ENCODE data around the gene NDUFB10. TPM values are rescaled to one million over a fixed set of nuclear protein-coding genes. Genes with fewer than 3 reads are reported as not detected.
A peak's percentile ranks its signal among the peaks of the same experiment; 100 is the strongest.

The NDUFB10 gene
- total and polyA plus RNA-seq, 10 of the 15 experiments (the other 5 are each of a cell fraction or from before 2014, with no cell fraction given) = 52.2 to 319 (median 130) TPM

- TF ChIP-seq MEF2A (IDR thresholded peaks at IDR 0.05; ENCODE audit: insufficient read depth, low read depth, low read length) = no peak
- TF ChIP-seq NR2C2 (IDR thresholded peaks at IDR 0.05; ENCODE audit: borderline replicate concordance, control insufficient read depth, insufficient read length, low read depth) = no peak
- TF ChIP-seq BACH1 (IDR thresholded peaks at IDR 0.05; ENCODE audit: borderline replicate concordance) = peak; percentile 72; the same call in 1 of the 2 replicates
- TF ChIP-seq DPF2 (IDR thresholded peaks at IDR 0.05) = 0 out of 2 replicates have a peak, but pooled peaks have one; percentile 62
- no peak for TF ChIP-seq CEBPB (IDR thresholded peaks at IDR 0.05; ENCODE audit: borderline replicate concordance in 1 of 2, low read depth in 2 of 2, low read length in 2 of 2)
- TF ChIP-seq LARP7 (IDR thresholded peaks at IDR 0.05) = peak; percentile 87
- peak; percentile 69 for TF ChIP-seq RELA (IDR thresholded peaks at IDR 0.05; ENCODE audit: borderline replicate concordance, partially characterized antibody)
- TF ChIP-seq NFYB (IDR thresholded peaks at IDR 0.05; ENCODE audit: insufficient read depth, low read depth, low read length) = no peak
- no peak for TF ChIP-seq SUZ12 (IDR thresholded peaks at IDR 0.05; ENCODE audit: unreplicated experiment)
- TF ChIP-seq USF2 (IDR thresholded peaks at IDR 0.05; ENCODE audit: borderline replicate concordance, low read depth, low read length) = no peak
- no peak for TF ChIP-seq PAX8 (IDR thresholded peaks at IDR 0.05)
- TF ChIP-seq PRDM15 (CRISPR knock-in tag; IDR thresholded peaks at IDR 0.05) = no peak
- TF ChIP-seq ZNF687 (IDR thresholded peaks at IDR 0.05) = peak; percentile 61
- TF ChIP-seq ZBTB40 (IDR thresholded peaks at IDR 0.05; ENCODE audit: borderline replicate concordance) = no peak
- peak; percentile 70 for TF ChIP-seq NRF1 (conservative IDR thresholded peaks at IDR 0.05; ENCODE audit: low read depth, low read length)
- no peak for TF ChIP-seq NFIC (IDR thresholded peaks at IDR 0.05; ENCODE audit: low read depth, low read length)
Observed at GRCh38 chr16:1959269-1960039, at the start of gene NDUFB10 (continued).

Data from GM12878 (cell line).